Lung (tissue), 12 donors: ENCODE results near the gene DHRS11. TPM values are rescaled to one million over a fixed set of nuclear protein-coding genes. Genes with fewer than 3 reads are reported as not detected.

Experiments
- ATAC-seq: fragments of 200-7000 bp; cut with Tn5 transposase; one replicate; pipeline ENCODE4 v1.9.1; 2020; ENCODE audit warnings: moderate number of reproducible peaks; ENCODE audit not compliant: insufficient read depth, low FRiP score
- DNase-seq, 3 donors: peaks; one replicate each; pipeline ENCODE4 v3.0.0-alpha.2; 2013 to 2017
- H3K27ac ChIP-seq, 2 donors: one replicate each; pipeline ENCODE4 v1.5.1; 2013; ENCODE audit warnings: mild to moderate bottlenecking in 2 of 2, moderate library complexity in 2 of 2, control low read depth in 1 of 2, inconsistent platforms in 1 of 2, low read depth in 1 of 2, low read length in 1 of 2
- H3K27me3 ChIP-seq, 3 donors: one replicate each; pipeline ENCODE4 v1.5.1; 2013; ENCODE audit warnings: low read length in 2 of 3; ENCODE audit not compliant: control insufficient read depth in 3 of 3, insufficient read depth in 3 of 3
- H3K36me3 ChIP-seq, 4 donors: one replicate each; pipeline ENCODE4 v1.5.1; 2013; ENCODE audit warnings: low read length in 4 of 4, mild to moderate bottlenecking in 1 of 4, moderate library complexity in 1 of 4; ENCODE audit not compliant: control insufficient read depth in 4 of 4, insufficient read depth in 4 of 4
- H3K4me1 ChIP-seq, 5 donors: one replicate each; pipeline ENCODE4 v1.5.1; 2013; ENCODE audit warnings: low read length in 5 of 5, mild to moderate bottlenecking in 2 of 5, moderate library complexity in 1 of 5; ENCODE audit not compliant: control insufficient read depth in 5 of 5, insufficient read depth in 5 of 5
- H3K4me3 ChIP-seq: one replicate; pipeline ENCODE4 v1.5.1; 2013; ENCODE audit warnings: mild to moderate bottlenecking, control low read depth, moderate library complexity
- H3K9ac ChIP-seq, 2 donors: one replicate each; pipeline ENCODE4 v1.5.1; 2013; ENCODE audit warnings: low read length in 2 of 2, control low read depth in 1 of 2; ENCODE audit not compliant: insufficient read depth in 1 of 2
- H3K9me3 ChIP-seq, 4 donors: one replicate each; pipeline ENCODE4 v1.5.1; 2013; ENCODE audit warnings: low read length in 3 of 4, mild to moderate bottlenecking in 1 of 4, moderate library complexity in 1 of 4; ENCODE audit not compliant: control insufficient read depth in 4 of 4, insufficient read depth in 3 of 4
- WGBS, 2 donors: extraction: QIAGEN DNeasy Blood & Tissue Kit; methylation state at CpG; one replicate each; pipeline ENCODE4 v1.1.7; 2013; 5-methylcytosine and 5-hydroxymethylcytosine counted together
- polyA plus RNA-seq, 2 donors: library from polyadenylated mRNA; stranded (reverse); fragments of 200-250 nt; gene quantifications; one replicate each; pipeline ENCODE4 v1.2.1, GENCODE V29; 2013
- total RNA-seq, 2 donors: library from RNA; depleted of rRNA in 1 of 2; stranded (reverse); fragments of >200 nt in 1 of 2; gene quantifications; one replicate each; pipeline ENCODE4 v1.2.1, GENCODE V29; 2014 to 2021
- TF ChIP-seq, protein P1 (sequence below): IDR thresholded peaks from 2 replicates; pipeline ENCODE4 v1.5.1; 2012; ENCODE audit warnings: mild to moderate bottlenecking; ENCODE audit errors: control extremely low read depth, extremely low read depth
- donor health status: control.
- donor health status: control.
- donor health status: Bipolar disorder and iron deficiency.
- donor health status: healthy.
- donor health status: DM: yes; HTN: yes; CAD: no.

Gene DHRS11
- total and polyA plus RNA-seq, 4 donors: 3.7 to 9.1 (median 5.7) TPM

DNA sequence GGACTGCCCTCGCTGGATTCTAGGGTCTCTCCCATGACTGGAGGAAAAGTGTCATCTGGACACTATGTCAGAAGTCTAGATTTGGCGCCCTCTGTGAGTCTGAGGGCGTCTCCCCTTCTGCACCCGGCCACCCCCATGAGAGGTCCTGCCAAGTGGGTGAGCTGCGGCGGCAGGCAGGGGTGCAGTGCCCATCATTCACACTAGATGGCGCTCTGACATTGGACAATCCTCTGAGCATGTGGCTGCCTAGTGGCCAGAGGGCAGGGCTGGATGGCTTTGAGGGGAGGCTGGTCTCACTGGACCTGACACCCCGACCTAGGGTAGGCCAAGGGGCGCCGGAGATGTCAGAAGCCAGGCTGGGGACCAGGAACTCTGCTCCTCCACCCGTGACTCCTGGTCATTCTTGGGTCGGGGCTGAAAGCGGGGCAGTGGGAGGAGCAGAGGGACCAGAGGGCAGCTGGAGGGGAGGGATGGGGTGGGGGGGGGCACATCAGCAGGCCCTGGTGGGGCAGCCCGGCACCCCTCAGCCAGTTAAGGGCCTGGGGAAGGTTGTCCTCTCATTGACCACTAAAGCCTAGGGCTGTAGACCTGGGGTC lies 37.7 kb downstream of the DHRS11 start:
- H3K4me3 ChIP-seq: no peak overlapping the region
- H3K27me3 ChIP-seq: peaks cover 0 to 22% (median 7%) of the 10 kb centered on the region in 3 donors
- peak; percentile 86 for ATAC-seq
- H3K9me3 ChIP-seq: no peaks in the 10 kb centered on the region
- TF ChIP-seq, protein P1, sequence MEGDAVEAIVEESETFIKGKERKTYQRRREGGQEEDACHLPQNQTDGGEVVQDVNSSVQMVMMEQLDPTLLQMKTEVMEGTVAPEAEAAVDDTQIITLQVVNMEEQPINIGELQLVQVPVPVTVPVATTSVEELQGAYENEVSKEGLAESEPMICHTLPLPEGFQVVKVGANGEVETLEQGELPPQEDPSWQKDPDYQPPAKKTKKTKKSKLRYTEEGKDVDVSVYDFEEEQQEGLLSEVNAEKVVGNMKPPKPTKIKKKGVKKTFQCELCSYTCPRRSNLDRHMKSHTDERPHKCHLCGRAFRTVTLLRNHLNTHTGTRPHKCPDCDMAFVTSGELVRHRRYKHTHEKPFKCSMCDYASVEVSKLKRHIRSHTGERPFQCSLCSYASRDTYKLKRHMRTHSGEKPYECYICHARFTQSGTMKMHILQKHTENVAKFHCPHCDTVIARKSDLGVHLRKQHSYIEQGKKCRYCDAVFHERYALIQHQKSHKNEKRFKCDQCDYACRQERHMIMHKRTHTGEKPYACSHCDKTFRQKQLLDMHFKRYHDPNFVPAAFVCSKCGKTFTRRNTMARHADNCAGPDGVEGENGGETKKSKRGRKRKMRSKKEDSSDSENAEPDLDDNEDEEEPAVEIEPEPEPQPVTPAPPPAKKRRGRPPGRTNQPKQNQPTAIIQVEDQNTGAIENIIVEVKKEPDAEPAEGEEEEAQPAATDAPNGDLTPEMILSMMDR: peak; percentile 98
- peak; percentile 76 to 81 (median 76) for DNase-seq
- peaks cover 0 to 11% (median 0%) of the 10 kb centered on the region in 5 donors for H3K4me1 ChIP-seq
- H3K27ac ChIP-seq: no peak overlapping the region
- H3K36me3 ChIP-seq: no peaks in the 10 kb centered on the region
- no peak overlapping the region for H3K9ac ChIP-seq
- 20 to 26% methylated on average over 14 of the region's 14 CpGs for whole genome bisulfite sequencing, 2 donors

DNA sequence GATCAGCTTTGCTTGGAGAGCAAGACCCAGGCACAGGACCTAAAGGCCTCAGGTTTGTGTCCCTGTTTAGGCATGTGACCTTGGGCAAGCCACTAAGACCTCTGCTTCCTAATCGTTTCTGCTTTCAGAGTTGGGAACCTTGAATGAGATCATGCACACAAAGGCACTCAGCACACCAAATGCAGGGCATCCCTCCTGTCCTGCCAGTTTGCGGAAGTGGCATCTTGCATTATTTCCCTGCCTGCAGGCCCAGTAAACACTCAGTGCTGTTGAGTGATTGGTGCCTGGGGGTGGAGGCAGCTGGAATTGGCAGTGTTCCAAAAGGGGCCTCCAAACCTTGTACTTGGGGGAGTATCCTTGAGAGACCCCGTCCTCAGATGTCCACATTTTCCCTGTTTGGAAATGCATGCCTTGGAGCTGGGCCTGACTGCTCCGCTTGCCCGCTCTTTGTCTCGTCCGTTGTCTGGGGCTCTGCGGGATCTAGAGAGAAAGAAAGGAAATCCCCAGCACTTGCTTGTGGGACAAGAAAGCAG lies 38.4 kb downstream of the DHRS11 start:
- H3K9ac ChIP-seq: no peak overlapping the region
- TF ChIP-seq, protein P1: no peak
- no peak overlapping the region for H3K27ac ChIP-seq
- no peaks in the 10 kb centered on the region for H3K36me3 ChIP-seq
- DNase-seq: peak in 2 of 3 donors; percentile 26 to 29
- H3K9me3 ChIP-seq: no peaks in the 10 kb centered on the region
- ATAC-seq: no peak
- H3K27me3 ChIP-seq: peaks cover 0 to 29% (median 7%) of the 10 kb centered on the region in 3 donors
- H3K4me1 ChIP-seq: peaks cover 0 to 11% (median 0%) of the 10 kb centered on the region in 5 donors
- H3K4me3 ChIP-seq: no peak overlapping the region
- WGBS, 2 donors: 61 to 81% methylated on average over 8 of the region's 8 CpGs

DNA sequence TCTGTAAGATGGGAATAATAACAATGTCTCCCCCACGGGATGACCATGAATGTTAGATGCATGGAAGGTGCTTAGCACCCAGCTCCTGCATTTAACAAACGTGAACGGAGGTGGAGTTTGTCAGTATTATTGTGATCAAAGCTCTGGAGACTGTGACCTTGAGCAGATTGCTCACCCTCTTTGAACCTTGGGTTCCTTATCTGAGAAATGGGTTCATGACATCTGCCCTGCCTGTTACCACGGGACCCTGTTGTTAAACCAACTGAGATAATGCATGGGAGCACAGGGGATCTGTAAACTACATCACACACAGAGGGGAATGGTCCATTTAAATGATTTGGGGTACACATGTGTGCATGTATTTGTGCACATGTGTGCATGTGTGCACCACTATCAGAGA lies 39.3 kb downstream of the DHRS11 start:
- TF ChIP-seq, protein P1: no peak
- H3K9ac ChIP-seq: no peak overlapping the region
- H3K36me3 ChIP-seq: no peaks in the 10 kb centered on the region
- DNase-seq (no peak), ATAC-seq (no peak)
- no peaks in the 10 kb centered on the region for H3K9me3 ChIP-seq
- WGBS, 2 donors: 70 to 81% methylated on average over 4 of the region's 4 CpGs
- no peak overlapping the region for H3K4me3 ChIP-seq
- H3K27me3 ChIP-seq: peaks cover 0 to 29% (median 11%) of the 10 kb centered on the region in 3 donors
- H3K27ac ChIP-seq: no peak overlapping the region
- peaks cover 0 to 11% (median 0%) of the 10 kb centered on the region in 5 donors for H3K4me1 ChIP-seq
